GM12865 (cell line): ENCODE data around the gene CPNE4.

Experiments
- DNase-seq: peaks from one replicate; pipeline ENCODE4 v3.0.0; 2010; ENCODE audit warnings: low read depth
- H3K4me3 ChIP-seq: 2 replicates; pipeline ENCODE4 v1.5.1; 2011; ENCODE audit warnings: mild to moderate bottlenecking, low read depth, low read length, control low read depth
- TF ChIP-seq, protein P1 (sequence below): IDR thresholded peaks from 2 replicates; pipeline ENCODE4 v1.5.1; 2011; ENCODE audit warnings: low read length, control low read depth, low read depth, inconsistent platforms; ENCODE audit not compliant: insufficient read depth; ENCODE audit errors: missing control alignments

The CPNE4 gene

DNA sequence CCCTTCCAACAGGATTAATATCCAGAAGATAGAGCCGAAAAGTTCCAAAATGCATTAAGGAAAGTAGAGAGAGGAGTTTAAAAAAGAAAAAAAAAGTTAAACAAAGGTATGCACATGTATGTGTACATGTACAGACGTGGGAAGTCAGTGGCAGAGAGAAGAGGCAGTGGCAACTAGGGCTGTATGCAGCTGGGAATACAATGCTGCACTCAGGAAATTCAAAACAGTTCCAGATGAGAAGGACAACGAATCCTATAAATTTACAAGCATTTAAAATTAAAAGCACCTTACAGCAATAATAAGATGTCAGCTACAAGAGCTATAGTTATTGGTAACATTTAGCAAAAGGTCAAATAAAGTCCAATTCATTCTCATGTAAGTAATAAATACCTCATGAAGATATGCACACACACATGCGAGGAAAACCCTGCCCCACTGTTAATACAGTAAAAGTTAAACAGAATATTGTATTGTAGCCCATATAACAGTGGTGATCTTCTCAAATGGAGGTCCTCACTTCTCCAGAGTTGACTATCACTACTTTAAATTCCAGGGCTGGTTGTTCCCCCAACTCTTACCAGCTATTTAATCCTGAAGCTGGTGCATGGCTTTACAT is 550.2 kb downstream of the CPNE4 start:
- TF ChIP-seq, protein P1, sequence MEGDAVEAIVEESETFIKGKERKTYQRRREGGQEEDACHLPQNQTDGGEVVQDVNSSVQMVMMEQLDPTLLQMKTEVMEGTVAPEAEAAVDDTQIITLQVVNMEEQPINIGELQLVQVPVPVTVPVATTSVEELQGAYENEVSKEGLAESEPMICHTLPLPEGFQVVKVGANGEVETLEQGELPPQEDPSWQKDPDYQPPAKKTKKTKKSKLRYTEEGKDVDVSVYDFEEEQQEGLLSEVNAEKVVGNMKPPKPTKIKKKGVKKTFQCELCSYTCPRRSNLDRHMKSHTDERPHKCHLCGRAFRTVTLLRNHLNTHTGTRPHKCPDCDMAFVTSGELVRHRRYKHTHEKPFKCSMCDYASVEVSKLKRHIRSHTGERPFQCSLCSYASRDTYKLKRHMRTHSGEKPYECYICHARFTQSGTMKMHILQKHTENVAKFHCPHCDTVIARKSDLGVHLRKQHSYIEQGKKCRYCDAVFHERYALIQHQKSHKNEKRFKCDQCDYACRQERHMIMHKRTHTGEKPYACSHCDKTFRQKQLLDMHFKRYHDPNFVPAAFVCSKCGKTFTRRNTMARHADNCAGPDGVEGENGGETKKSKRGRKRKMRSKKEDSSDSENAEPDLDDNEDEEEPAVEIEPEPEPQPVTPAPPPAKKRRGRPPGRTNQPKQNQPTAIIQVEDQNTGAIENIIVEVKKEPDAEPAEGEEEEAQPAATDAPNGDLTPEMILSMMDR = no peak
- H3K4me3 ChIP-seq = no peak overlapping the region
- no peak for DNase-seq
